Hepatocyte (in vitro differentiated cells): ENCODE measurements around the gene MYO1E. TPM values are rescaled to one million over a fixed set of nuclear protein-coding genes. Genes with fewer than 3 reads are reported as not detected.

ENCODE experiments used
- DNase-seq: peaks from one replicate; pipeline ENCODE4 v3.0.0-alpha.2; 2016; ENCODE audit warnings: low spot score
- H2AFZ ChIP-seq: fragments of 200-600 bp; sonication (generic); 2 replicates; pipeline ENCODE4 v1.6.0; 2016; ENCODE audit warnings: antibody characterized with exemption, mild to moderate bottlenecking
- H3K27ac ChIP-seq: fragments of 200-600 bp; sonication (generic); 2 replicates; pipeline ENCODE4 v1.5.1; 2016; ENCODE audit warnings: mild to moderate bottlenecking
- H3K27me3 ChIP-seq: fragments of 200-600 bp; sonication (generic); 2 replicates; pipeline ENCODE4 v1.6.1; 2016
- H3K36me3 ChIP-seq: fragments of 200-600 bp; sonication (generic); replicated peaks from 2 replicates; pipeline ENCODE4 v1.5.1; 2016; ENCODE audit warnings: low read depth; ENCODE audit not compliant: insufficient read depth
- H3K4me1 ChIP-seq: fragments of 200-600 bp; sonication (generic); 2 replicates; pipeline ENCODE4 v1.5.1; 2016; ENCODE audit warnings: mild to moderate bottlenecking, moderate library complexity; ENCODE audit not compliant: insufficient read depth
- H3K4me2 ChIP-seq: fragments of 200-600 bp; sonication (generic); 2 replicates; pipeline ENCODE4 v1.6.0; 2016
- H3K4me3 ChIP-seq: fragments of 200-600 bp; sonication (generic); 2 replicates; pipeline ENCODE4 v1.5.1; 2016; ENCODE audit warnings: mild to moderate bottlenecking
- H3K79me2 ChIP-seq: fragments of 200-600 bp; sonication (generic); 2 replicates; pipeline ENCODE4 v1.6.0; 2017; ENCODE audit warnings: mild to moderate bottlenecking
- H3K9me2 ChIP-seq: fragments of 200-600 bp; sonication (generic); replicated peaks from 2 replicates; pipeline ENCODE4 v1.6.0; 2017; ENCODE audit warnings: mild to moderate bottlenecking; ENCODE audit not compliant: insufficient read depth
- H3K9me3 ChIP-seq: fragments of 200-600 bp; sonication (generic); 2 replicates; pipeline ENCODE4 v1.5.1; 2016; ENCODE audit warnings: low read depth, mild to moderate bottlenecking
- H4K20me1 ChIP-seq: fragments of 200-600 bp; sonication (generic); 2 replicates; pipeline ENCODE4 v1.6.0; 2016; ENCODE audit warnings: mild to moderate bottlenecking; ENCODE audit not compliant: insufficient read depth, poor library complexity, severe bottlenecking
- CTCF ChIP-seq: fragments of 200-600 bp; sonication (generic); IDR thresholded peaks from 2 replicates; pipeline ENCODE4 v1.5.1; 2016; ENCODE audit warnings: antibody characterized with exemption, mild to moderate bottlenecking; ENCODE audit not compliant: poor library complexity
- EZH2 ChIP-seq: fragments of 200-600 bp; sonication (generic); IDR thresholded peaks from 2 replicates; pipeline ENCODE4 v1.6.1; 2016; ENCODE audit warnings: antibody characterized with exemption, mild to moderate bottlenecking, borderline replicate concordance
- EZH2phosphoT487 ChIP-seq: fragments of 200-600 bp; sonication (generic); IDR thresholded peaks from one replicate; pipeline ENCODE4 v1.6.1; 2018; ENCODE audit warnings: antibody characterized with exemption, mild to moderate bottlenecking, low read depth, moderate library complexity; ENCODE audit not compliant: unreplicated experiment, severe bottlenecking
- WGBS: methylation state at CpG from one replicate; pipeline ENCODE4 v1.1.6; 2016; ENCODE audit warnings: low lambda C conversion rate; ENCODE audit errors: missing lambda C conversion rate; 5-methylcytosine and 5-hydroxymethylcytosine counted together
- polyA plus RNA-seq: library from polyadenylated mRNA; unstranded; fragments of >200 nt; fragmentation: Nextera tagmentation; extraction: Ambion mirVana; gene quantifications from 2 replicates; pipeline ENCODE4 v1.2.1, GENCODE V29; 2016
- total RNA-seq: library from RNA; depleted of rRNA; stranded (reverse); fragments of >200 nt; gene quantifications from 2 replicates; pipeline ENCODE4 v1.2.3, GENCODE V29; 2014

MYO1E gene
- total and polyA plus RNA-seq, 2 experiments from 2014 or later = 107 to 111 TPM

- no peak for TF ChIP-seq EZH2phosphoT487
- no peak for TF ChIP-seq EZH2
- TF ChIP-seq CTCF = no peak
- no peaks in the 10 kb centered on the region for H3K27me3 ChIP-seq
- no peak overlapping the region for H3K27ac ChIP-seq
- H3K4me2 ChIP-seq = no peak overlapping the region
- no peaks in the 10 kb centered on the region for H3K36me3 ChIP-seq
- peaks cover 12% of the 10 kb centered on the region for H3K4me1 ChIP-seq
- H2AFZ ChIP-seq = no peak overlapping the region
- H3K9me3 ChIP-seq = no peaks in the 10 kb centered on the region
- no peaks in the 10 kb centered on the region for H3K9me2 ChIP-seq
- no peak for DNase-seq
- H3K79me2 ChIP-seq = no peaks in the 10 kb centered on the region
- H3K4me3 ChIP-seq = no peak overlapping the region
- H4K20me1 ChIP-seq = no peaks in the 10 kb centered on the region
- WGBS = 80% methylated on average over 6 of the region's 6 CpGs
Measured at GRCh38 chr15:59260090-59260489, 112.6 kb downstream of the MYO1E start.

GRCh38 chr15:59259137-59259943, 113.3 kb downstream of the MYO1E start:
- no peak overlapping the region for H3K27ac ChIP-seq
- H4K20me1 ChIP-seq = no peaks in the 10 kb centered on the region

GRCh38 chr15:59258317-59258716, 114.4 kb downstream of the MYO1E start:
- Histone ChIP-seq H3K79me2 (no peaks in the 10 kb centered on the region), H3K9me3 (no peaks in the 10 kb centered on the region), H3K27ac (no peak overlapping the region), H3K4me1 (peaks cover 12% of the 10 kb centered on the region), H3K4me2 (no peak overlapping the region), H3K4me3 (no peak overlapping the region), H4K20me1 (no peaks in the 10 kb centered on the region), H3K9me2 (no peaks in the 10 kb centered on the region), H3K27me3 (no peaks in the 10 kb centered on the region), H3K36me3 (no peaks in the 10 kb centered on the region), H2AFZ (no peak overlapping the region)
- no peak for TF ChIP-seq CTCF
- TF ChIP-seq EZH2 = no peak
- no peak for TF ChIP-seq EZH2phosphoT487
- 71% methylated on average over 4 of the region's 4 CpGs for WGBS
- no peak for DNase-seq

More at GRCh38 chr15:59259137-59259943, 113.3 kb downstream of the MYO1E start:
- H3K79me2 ChIP-seq = no peaks in the 10 kb centered on the region
- H3K4me1 ChIP-seq = peaks cover 12% of the 10 kb centered on the region
- 88% methylated on average over 5 of the region's 5 CpGs for WGBS
- no peak overlapping the region for H3K4me3 ChIP-seq
- H3K27me3 ChIP-seq = no peaks in the 10 kb centered on the region
- TF ChIP-seq EZH2 (no peak), EZH2phosphoT487 (no peak), CTCF (no peak)
- H3K4me2 ChIP-seq = no peak overlapping the region
- H2AFZ ChIP-seq = no peak overlapping the region
- DNase-seq = no peak
- no peaks in the 10 kb centered on the region for H3K9me3 ChIP-seq
- H3K9me2 ChIP-seq = no peaks in the 10 kb centered on the region
- H3K36me3 ChIP-seq = no peaks in the 10 kb centered on the region
